ENCODE measurements around the gene PAX5.

PAX5 gene

DNA sequence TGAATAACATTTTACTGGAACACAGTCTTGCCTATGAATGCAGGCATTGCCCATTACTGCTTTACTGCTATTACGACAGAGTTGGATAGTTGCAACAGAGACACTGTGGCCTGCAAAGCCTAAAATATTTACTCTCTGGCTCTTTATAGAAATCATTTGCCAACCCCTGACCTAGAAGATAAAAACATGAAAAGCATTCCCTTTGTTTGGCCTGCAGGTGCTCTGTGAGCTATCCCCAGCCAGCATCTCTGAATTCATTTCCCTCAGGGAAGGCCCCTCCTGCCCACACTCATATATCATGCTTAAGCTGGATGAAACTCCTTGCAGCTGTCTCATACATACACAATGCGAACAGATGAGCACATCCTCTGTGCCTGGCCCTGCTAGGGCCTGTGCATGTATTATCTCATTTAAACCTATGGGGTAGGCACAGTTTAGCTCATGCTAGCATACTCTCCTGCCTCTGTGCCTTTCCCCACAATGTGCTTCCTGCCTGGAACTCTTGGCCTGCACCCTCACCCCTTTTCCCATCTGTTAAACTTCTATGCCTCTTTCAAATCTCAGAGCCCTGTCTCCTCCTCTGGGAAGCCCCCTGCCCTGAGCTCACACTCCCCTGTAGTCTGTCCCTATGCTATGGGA, 193.1 kb downstream of the PAX5 start:
- peaks cover 13% of the 10 kb centered on the region; the same call in 1 of the 2 replicates for H3K27me3 ChIP-seq (replicated peaks; ENCODE audit: insufficient read depth, low read length)
- DNase-seq = no peak
- H3K9me2 ChIP-seq (replicated peaks; ENCODE audit: insufficient read depth, low read length) = no peaks in the 10 kb centered on the region
- no peaks in the 10 kb centered on the region for H3K36me3 ChIP-seq (replicated peaks; ENCODE audit: insufficient read depth, low read length)
- H3K4me3 ChIP-seq (ENCODE audit: low read length) = no peak overlapping the region
- H3F3A ChIP-seq (ENCODE audit: insufficient read depth, low read length) = no peaks in the 10 kb centered on the region
- H3K4me2 ChIP-seq (ENCODE audit: low read depth, low read length) = no peak overlapping the region
- H2AFZ ChIP-seq (ENCODE audit: low read length) = no peak overlapping the region
- H4K20me1 ChIP-seq (ENCODE audit: insufficient read depth, low read length) = no peaks in the 10 kb centered on the region
- no peak overlapping the region for H3K27ac ChIP-seq (ENCODE audit: low read length)
- TF ChIP-seq EZH2 (optimal IDR thresholded peaks at IDR 0.05; ENCODE audit: low read depth, low read length) = no peak
- TF ChIP-seq, protein P1, sequence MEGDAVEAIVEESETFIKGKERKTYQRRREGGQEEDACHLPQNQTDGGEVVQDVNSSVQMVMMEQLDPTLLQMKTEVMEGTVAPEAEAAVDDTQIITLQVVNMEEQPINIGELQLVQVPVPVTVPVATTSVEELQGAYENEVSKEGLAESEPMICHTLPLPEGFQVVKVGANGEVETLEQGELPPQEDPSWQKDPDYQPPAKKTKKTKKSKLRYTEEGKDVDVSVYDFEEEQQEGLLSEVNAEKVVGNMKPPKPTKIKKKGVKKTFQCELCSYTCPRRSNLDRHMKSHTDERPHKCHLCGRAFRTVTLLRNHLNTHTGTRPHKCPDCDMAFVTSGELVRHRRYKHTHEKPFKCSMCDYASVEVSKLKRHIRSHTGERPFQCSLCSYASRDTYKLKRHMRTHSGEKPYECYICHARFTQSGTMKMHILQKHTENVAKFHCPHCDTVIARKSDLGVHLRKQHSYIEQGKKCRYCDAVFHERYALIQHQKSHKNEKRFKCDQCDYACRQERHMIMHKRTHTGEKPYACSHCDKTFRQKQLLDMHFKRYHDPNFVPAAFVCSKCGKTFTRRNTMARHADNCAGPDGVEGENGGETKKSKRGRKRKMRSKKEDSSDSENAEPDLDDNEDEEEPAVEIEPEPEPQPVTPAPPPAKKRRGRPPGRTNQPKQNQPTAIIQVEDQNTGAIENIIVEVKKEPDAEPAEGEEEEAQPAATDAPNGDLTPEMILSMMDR (IDR thresholded peaks at IDR 0.05; ENCODE audit: low read length) = no peak
- TF ChIP-seq EZH2phosphoT487 (IDR thresholded peaks at IDR 0.05; ENCODE audit: low read length) = no peak
- no peaks in the 10 kb centered on the region for H3K4me1 ChIP-seq (ENCODE audit: low read length)
- no peaks in the 10 kb centered on the region for H3K79me2 ChIP-seq (ENCODE audit: low read length)
- H3K9me3 ChIP-seq (replicated peaks; ENCODE audit: insufficient read depth, low read length) = no peaks in the 10 kb centered on the region
- H3K9ac ChIP-seq (ENCODE audit: low read length) = no peak overlapping the region

DNA sequence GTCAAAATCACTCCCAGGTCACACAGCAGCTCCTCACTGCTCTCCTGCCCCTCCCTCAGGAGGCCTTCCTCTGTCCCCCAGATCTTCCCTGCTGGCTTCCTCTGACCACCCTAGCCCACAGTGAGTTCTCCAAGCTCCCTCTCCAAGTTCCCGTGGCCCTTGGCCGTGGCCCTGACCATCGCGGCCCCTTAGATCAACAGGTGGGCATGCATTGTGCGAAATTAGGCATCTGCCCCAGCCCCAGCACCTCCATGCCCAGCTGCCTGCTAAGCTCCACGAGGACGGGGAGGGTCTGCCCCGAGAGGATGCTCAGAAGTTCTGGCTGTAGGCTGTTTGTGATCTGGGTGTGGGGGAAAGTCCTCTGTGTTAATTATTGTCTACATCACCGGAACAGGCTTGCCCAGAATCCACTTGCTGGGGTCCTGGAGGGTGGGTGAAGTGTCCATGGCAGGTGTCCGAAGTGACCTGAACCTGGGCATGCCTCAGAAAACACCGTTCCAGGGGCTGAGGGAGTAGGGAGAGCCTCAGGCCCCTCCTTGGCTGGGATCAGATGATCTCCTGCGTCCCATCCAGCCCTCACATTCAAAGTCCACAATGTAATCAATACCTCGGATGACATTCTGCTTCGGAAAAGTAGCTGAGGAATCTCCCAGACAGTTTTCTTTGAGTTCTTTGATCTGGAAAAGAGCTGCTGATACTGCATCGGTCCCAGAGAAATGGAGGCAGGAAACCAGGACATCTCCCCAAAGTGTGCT, 194.8 kb downstream of the PAX5 start:
- Histone ChIP-seq H3K27ac (ENCODE audit: low read length) (no peak overlapping the region), H3K27me3 (replicated peaks; ENCODE audit: insufficient read depth, low read length) (peaks cover 13% of the 10 kb centered on the region; the same call in 1 of the 2 replicates), H2AFZ (ENCODE audit: low read length) (no peak overlapping the region), H3K9me3 (replicated peaks; ENCODE audit: insufficient read depth, low read length) (no peaks in the 10 kb centered on the region), H3K4me3 (ENCODE audit: low read length) (no peak overlapping the region), H3K9ac (ENCODE audit: low read length) (no peak overlapping the region), H4K20me1 (ENCODE audit: insufficient read depth, low read length) (no peaks in the 10 kb centered on the region), H3K9me2 (replicated peaks; ENCODE audit: insufficient read depth, low read length) (no peaks in the 10 kb centered on the region), H3F3A (ENCODE audit: insufficient read depth, low read length) (no peaks in the 10 kb centered on the region), H3K4me1 (ENCODE audit: low read length) (no peaks in the 10 kb centered on the region), H3K79me2 (ENCODE audit: low read length) (no peaks in the 10 kb centered on the region), H3K36me3 (replicated peaks; ENCODE audit: insufficient read depth, low read length) (no peaks in the 10 kb centered on the region), H3K4me2 (ENCODE audit: low read depth, low read length) (no peak overlapping the region)
- TF ChIP-seq EZH2 (optimal IDR thresholded peaks at IDR 0.05; ENCODE audit: low read depth, low read length) (no peak), EZH2phosphoT487 (IDR thresholded peaks at IDR 0.05; ENCODE audit: low read length) (no peak)
- TF ChIP-seq, protein P1 (IDR thresholded peaks at IDR 0.05; ENCODE audit: low read length) = no peak
- DNase-seq = no peak

DNA sequence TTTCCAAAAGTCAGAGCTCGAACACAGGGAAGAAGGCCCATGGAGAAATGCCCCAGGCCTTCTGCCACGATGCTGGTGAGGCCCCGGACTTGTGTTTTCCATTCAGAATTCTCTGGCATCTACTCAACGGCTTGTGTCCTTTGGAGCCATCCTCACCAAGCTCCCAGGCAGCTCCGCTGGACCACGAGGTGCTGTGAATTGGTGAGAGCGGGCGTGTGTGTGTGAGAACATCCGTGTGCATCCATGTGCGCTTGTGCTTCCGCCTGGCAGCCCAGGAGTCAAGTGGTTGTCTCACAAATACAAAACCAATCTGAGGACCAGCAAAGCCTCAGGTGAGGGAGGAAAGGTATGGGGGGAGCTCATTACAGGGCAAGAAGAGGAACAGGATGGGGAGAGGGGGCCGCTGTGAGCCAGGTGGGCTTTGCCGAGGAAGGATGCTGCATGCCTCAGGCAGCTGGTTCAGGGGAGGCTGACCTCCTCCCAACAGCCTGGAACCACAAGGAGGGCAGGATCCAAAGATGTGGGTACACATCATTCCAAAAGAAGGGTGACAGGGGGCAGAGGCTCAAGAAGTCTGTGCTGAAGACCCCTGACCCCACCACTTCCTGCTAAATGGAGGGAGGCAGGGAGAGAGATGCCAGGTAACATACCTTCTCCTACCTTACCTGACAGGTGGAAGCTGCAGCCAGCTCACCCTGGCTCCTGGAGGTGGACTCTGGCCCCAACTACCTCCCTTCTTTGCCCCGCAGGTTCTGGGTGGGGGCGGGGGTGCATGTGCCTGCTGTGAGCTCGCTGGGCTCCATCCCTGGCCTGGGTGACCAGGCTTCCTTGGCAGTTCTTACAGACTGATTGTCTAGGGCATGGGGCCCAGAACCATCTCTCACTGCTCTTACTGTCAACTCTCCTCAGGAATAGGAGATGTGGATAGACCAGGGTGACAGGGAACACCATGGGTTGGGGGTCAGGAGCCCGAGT, 196.3 kb downstream of the PAX5 start:
- H3K4me3 ChIP-seq (ENCODE audit: low read length) = no peak overlapping the region
- no peaks in the 10 kb centered on the region for H3F3A ChIP-seq (ENCODE audit: insufficient read depth, low read length)
- H4K20me1 ChIP-seq (ENCODE audit: insufficient read depth, low read length) = no peaks in the 10 kb centered on the region
- no peaks in the 10 kb centered on the region for H3K36me3 ChIP-seq (replicated peaks; ENCODE audit: insufficient read depth, low read length)
- TF ChIP-seq EZH2phosphoT487 (IDR thresholded peaks at IDR 0.05; ENCODE audit: low read length) (no peak), EZH2 (optimal IDR thresholded peaks at IDR 0.05; ENCODE audit: low read depth, low read length) (no peak)
- TF ChIP-seq, protein P1 (IDR thresholded peaks at IDR 0.05; ENCODE audit: low read length) = no peak
- H3K79me2 ChIP-seq (ENCODE audit: low read length) = no peaks in the 10 kb centered on the region
- H3K9ac ChIP-seq (ENCODE audit: low read length) = no peak overlapping the region
- no peak overlapping the region for H3K4me2 ChIP-seq (ENCODE audit: low read depth, low read length)
- H3K27ac ChIP-seq (ENCODE audit: low read length) = no peak overlapping the region
- H3K9me3 ChIP-seq (replicated peaks; ENCODE audit: insufficient read depth, low read length) = no peaks in the 10 kb centered on the region
- no peak for DNase-seq
- H3K9me2 ChIP-seq (replicated peaks; ENCODE audit: insufficient read depth, low read length) = no peaks in the 10 kb centered on the region
- peaks cover 13% of the 10 kb centered on the region; the same call in 1 of the 2 replicates for H3K27me3 ChIP-seq (replicated peaks; ENCODE audit: insufficient read depth, low read length)
- H3K4me1 ChIP-seq (ENCODE audit: low read length) = no peaks in the 10 kb centered on the region
- H2AFZ ChIP-seq (ENCODE audit: low read length) = no peak overlapping the region
